GM12878 (cell line): Measurements from ENCODE around the gene BCAS3. TPM values are rescaled to one million over a fixed set of nuclear protein-coding genes. Genes with fewer than 3 reads are reported as not detected.

Experiments
- ATAC-seq: fragments of 200-7000 bp; cut with Tn5 transposase; 3 replicates; pipeline ENCODE4 v1.9.1; 2020; ENCODE audit warnings: mild to moderate bottlenecking, moderate library complexity
- BruUV-seq: library from RNA; stranded (reverse); fragments of 400-500 nt; replicated peaks from 2 replicates; lab custom pipeline; 2021; lab: Mats Ljungman, UMichigan
- CTCF ChIA-PET: fragments of 300-600 bp; sonication (Branson Sonifier 250); formaldehyde crosslinking; extraction: SDS; loops from one replicate; lab custom pipeline; 2021; ENCODE audit warnings: inconsistent platforms; lab: Yijun Ruan, JAX
- POLR2A ChIA-PET: fragments of 350-600 bp; formaldehyde crosslinking; extraction: SDS; loops from one replicate; lab custom pipeline; 2021; ENCODE audit warnings: inconsistent platforms; lab: Charles Lee
- RAD21 ChIA-PET: fragments of 300-600 bp; sonication (Branson Sonifier 250); formaldehyde crosslinking; loops from one replicate; lab custom pipeline; 2023; ENCODE audit warnings: antibody characterized with exemption; ENCODE audit not compliant: unreplicated experiment; lab: Charles Lee
- SMC1A ChIA-PET: fragments of 300-600 bp; sonication (Branson Sonifier 250); formaldehyde crosslinking; loops from one replicate; lab custom pipeline; 2023; ENCODE audit not compliant: unreplicated experiment, uncharacterized antibody; lab: Charles Lee
- DNase-seq: peaks from one replicate; pipeline ENCODE4 v3.0.0-alpha.2; 2011; ENCODE audit warnings: low read depth, low spot score
- FAIRE-seq: peaks from 3 replicates; lab custom pipeline; 2011; peaks lifted over from hg19 to GRCh38; lab: Jason Lieb, UNC
- H2AFZ ChIP-seq: 2 replicates; pipeline ENCODE4 v1.6.0; 2011; ENCODE audit warnings: low read depth, low read length, control low read depth; ENCODE audit not compliant: control insufficient read depth
- H3K27ac ChIP-seq: 2 replicates; pipeline ENCODE4 v1.5.1; 2011; ENCODE audit warnings: control low read depth; ENCODE audit not compliant: control insufficient read depth, insufficient read depth
- H3K27me3 ChIP-seq, 2 experiments: replicated peaks in 1 of 2; 2 replicates each; pipeline versions ENCODE4 v1.6.0 to v1.6.1; 2011; ENCODE audit warnings: low read length in 1 of 2; ENCODE audit not compliant: control insufficient read depth in 2 of 2, insufficient read depth in 2 of 2
- H3K36me3 ChIP-seq, 2 experiments: 2 replicates each; pipeline ENCODE4 v1.5.1; 2011; ENCODE audit warnings: low read length in 1 of 2; ENCODE audit not compliant: control insufficient read depth in 2 of 2, insufficient read depth in 2 of 2
- H3K4me1 ChIP-seq: 2 replicates; pipeline ENCODE4 v1.6.1; 2011; ENCODE audit warnings: mild to moderate bottlenecking, low read length, moderate library complexity, mixed read lengths; ENCODE audit not compliant: control insufficient read depth, insufficient read depth
- H3K4me2 ChIP-seq: 2 replicates; pipeline ENCODE4 v1.6.0; 2011; ENCODE audit warnings: control low read depth; ENCODE audit not compliant: control insufficient read depth, insufficient read depth
- H3K4me3 ChIP-seq: fragments of 200-600 bp; sonication (generic); 2 replicates; pipeline ENCODE4 v1.5.1; 2016
- H3K79me2 ChIP-seq: 2 replicates; pipeline ENCODE4 v1.6.0; 2011; ENCODE audit warnings: low read length; ENCODE audit not compliant: control insufficient read depth, insufficient read depth
- H3K9ac ChIP-seq: 2 replicates; pipeline ENCODE4 v1.8.0; 2011; ENCODE audit warnings: low read length, control low read depth, mixed read lengths; ENCODE audit not compliant: control insufficient read depth, insufficient read depth
- H3K9me3 ChIP-seq: replicated peaks from 3 replicates; pipeline ENCODE4 v1.5.1; 2011; ENCODE audit warnings: mild to moderate bottlenecking, low read length; ENCODE audit not compliant: control insufficient read depth, insufficient read depth
- H4K20me1 ChIP-seq: 2 replicates; pipeline ENCODE4 v1.6.0; 2011; ENCODE audit not compliant: control insufficient read depth, insufficient read depth
- BCL3 ChIP-seq: IDR thresholded peaks from 2 replicates; pipeline ENCODE4 v1.6.1; 2011; ENCODE audit warnings: borderline replicate concordance, low read depth, mild to moderate bottlenecking, moderate library complexity, low read length; ENCODE audit not compliant: insufficient read depth, poor library complexity, severe bottlenecking
- BHLHE40 ChIP-seq, 2 experiments: fragments of 450-650 bp in 1 of 2; IDR thresholded peaks; 2 replicates each; pipeline ENCODE4 v1.6.1; 2011 to 2017; ENCODE audit warnings: low read depth in 2 of 2, borderline replicate concordance in 1 of 2, improper control_type of control experiment in 1 of 2, low read length in 1 of 2, mild to moderate bottlenecking in 1 of 2
- CBX5 ChIP-seq: sonication (generic); IDR thresholded peaks from 2 replicates; pipeline ENCODE4 v1.6.1; 2016; ENCODE audit warnings: low read depth, moderate library complexity, mild to moderate bottlenecking, inconsistent platforms
- CUX1 ChIP-seq: IDR thresholded peaks from 2 replicates; pipeline ENCODE4 v1.6.1; 2012; ENCODE audit warnings: improper control_type of control experiment, low read depth, low read length; ENCODE audit not compliant: insufficient replicate concordance
- DPF2 ChIP-seq: fragments of 450-650 bp; IDR thresholded peaks from 2 replicates; pipeline ENCODE4 v1.6.1; 2017; ENCODE audit warnings: mild to moderate bottlenecking
- IKZF1 ChIP-seq: fragments of 450-650 bp; conservative IDR thresholded peaks from 2 replicates; pipeline ENCODE4 v1.6.1; 2017; ENCODE audit warnings: antibody characterized with exemption, mild to moderate bottlenecking
- IKZF2 ChIP-seq, 2 experiments: fragments of 450-650 bp; IDR thresholded peaks; 2 replicates each; pipeline ENCODE4 v1.6.1; 2017; ENCODE audit warnings: mild to moderate bottlenecking in 2 of 2, moderate library complexity in 2 of 2
- IRF4 ChIP-seq: IDR thresholded peaks from 2 replicates; pipeline ENCODE4 v1.6.1; 2011; ENCODE audit warnings: low read depth, low read length
- JUND ChIP-seq: IDR thresholded peaks from 2 replicates; pipeline ENCODE4 v1.6.1; 2012; ENCODE audit warnings: low read depth, mild to moderate bottlenecking, low read length, improper control_type of control experiment, moderate library complexity
- PML ChIP-seq: IDR thresholded peaks from 2 replicates; pipeline ENCODE4 v1.6.1; 2012; ENCODE audit warnings: low read length, inconsistent platforms
- RBBP5 ChIP-seq: fragments of 200-600 bp; sonication (generic); conservative IDR thresholded peaks from 2 replicates; pipeline ENCODE4 v1.6.1; 2016
- RUNX3 ChIP-seq: IDR thresholded peaks from 2 replicates; pipeline ENCODE4 v1.6.1; 2012; ENCODE audit warnings: low read length, inconsistent platforms
- SRF ChIP-seq, 2 experiments: IDR thresholded peaks; 2 replicates each; pipeline ENCODE4 v1.6.1; 2011; ENCODE audit warnings: low read depth in 2 of 2, low read length in 2 of 2, mild to moderate bottlenecking in 1 of 2, moderate library complexity in 1 of 2
- ZNF384 ChIP-seq: IDR thresholded peaks from 2 replicates; pipeline ENCODE4 v1.6.1; 2012; ENCODE audit warnings: low read depth, mild to moderate bottlenecking, low read length, improper control_type of control experiment, borderline replicate concordance
- ZNF687 ChIP-seq: fragments of 450-650 bp; IDR thresholded peaks from 2 replicates; pipeline ENCODE4 v1.6.1; 2017; ENCODE audit warnings: mild to moderate bottlenecking, moderate library complexity
- WGBS: methylation state at CpG from one replicate; pipeline ENCODE4 v1.1.6; 2016; ENCODE audit warnings: low lambda C conversion rate; ENCODE audit not compliant: insufficient replicate concordance, insufficient coverage; ENCODE audit errors: missing lambda C conversion rate; 5-methylcytosine and 5-hydroxymethylcytosine counted together
- in situ Hi-C: fragments of 300-500 bp; cut with MboI; formaldehyde crosslinking; loops from 9 replicates; pipeline ENCODE4 v1.14.3; 2018; ENCODE audit warnings: mixed read lengths
- intact Hi-C: fragments of 100-400 bp; cut with micrococcal nuclease; formaldehyde crosslinking; loops from one replicate; pipeline ENCODE4 v1.14.2; 2022; ENCODE audit not compliant: unreplicated experiment
- polyA plus RNA-seq, 11 experiments: library from polyadenylated mRNA; depleted of rRNA in 4 of 11; unstranded in 6 of 11; stranded (reverse) in 5 of 11; fragments of >200 nt; fragmentation: Nextera tagmentation in 4 of 11; fragmentation: Illumina TruSeq in 1 of 11; extraction: Ambion mirVana in 4 of 11; extraction: Trizol in 1 of 11; gene quantifications; 1 replicate in 1 of 11; 2 replicates in 10 of 11; pipeline versions ENCODE4 v1.2.1 to v1.2.3, GENCODE V29; 2011 to 2016; ENCODE audit warnings: inconsistent platforms in 2 of 11, missing spikeins in 2 of 11, low read depth in 1 of 11
- total RNA-seq, 4 experiments: library from RNA; depleted of rRNA in 3 of 4; stranded (reverse); fragments of >200 nt in 3 of 4; fragmentation: Illumina TruSeq in 1 of 4; extraction: Trizol in 1 of 4; gene quantifications; 2 replicates each; pipeline versions ENCODE4 v1.2.1 to v1.2.3, GENCODE V29; 2013 to 2021

The BCAS3 gene
- total and polyA plus RNA-seq, 10 of the 15 experiments (the other 5 are each of a cell fraction or from before 2014, with no cell fraction given) = 2.1 to 11.0 (median 6.6) TPM

GRCh38 chr17:60804831-60805230, 127.2 kb downstream of the BCAS3 start:
- H3K9ac ChIP-seq = no peak overlapping the region
- CTCF ChIA-PET = interaction anchor here (0.9 kb wide), 1 partner anchor 84 kb away, joined by 3 read pairs; no protein-coding TSS in a partner anchor
- SMC1A ChIA-PET = no interaction called here
- FAIRE-seq (no peak), ATAC-seq (no peak), DNase-seq (no peak)
- no peaks in the 10 kb centered on the region for H3K79me2 ChIP-seq
- H3K27ac ChIP-seq = no peak overlapping the region
- no peak overlapping the region for H3K4me3 ChIP-seq
- H3K36me3 ChIP-seq = no peaks in the 10 kb centered on the region
- RAD21 ChIA-PET = no interaction called here
- H2AFZ ChIP-seq = no peak overlapping the region
- in situ Hi-C loops = no loop called here
- H3K4me1 ChIP-seq = no peaks in the 10 kb centered on the region
- no peak for TF ChIP-seq CBX5
- no peak for TF ChIP-seq IKZF1
- TF ChIP-seq BHLHE40 (IDR thresholded peaks at IDR 0.05; ENCODE audit: borderline replicate concordance in 1 of 2, low read depth in 2 of 2, low read length in 1 of 2) = no peak
- TF ChIP-seq ZNF384 = no peak
- no peak for TF ChIP-seq IRF4
- no peak for TF ChIP-seq BCL3
- no peak for TF ChIP-seq CUX1
- TF ChIP-seq RBBP5 = no peak
- no peak for TF ChIP-seq RUNX3
- no peak for TF ChIP-seq IKZF2 (IDR thresholded peaks at IDR 0.05)
- no peak for TF ChIP-seq JUND
- no peak for TF ChIP-seq ZNF687
- no peak for TF ChIP-seq DPF2
- TF ChIP-seq PML = no peak
- no peak for TF ChIP-seq SRF (IDR thresholded peaks at IDR 0.05; ENCODE audit: low read depth in 2 of 2, low read length in 2 of 2)
- H4K20me1 ChIP-seq = no peaks in the 10 kb centered on the region
- H3K4me2 ChIP-seq = no peak overlapping the region
- H3K9me3 ChIP-seq = no peaks in the 10 kb centered on the region
- H3K27me3 ChIP-seq = no peaks in the 10 kb centered on the region
- POLR2A ChIA-PET = no interaction called here
- intact Hi-C loops = no loop called here
- WGBS = 97% methylated on average over 3 of the region's 3 CpGs
- BruUV-seq = no TSS peak
